Adrenal gland (tissue), 5 donors: Measurements from ENCODE around the gene GFRA1.

Experiments used
- POLR2A ChIP-seq, 2 donors: fragments of 450-650 bp; IDR thresholded peaks; one replicate each; pipeline ENCODE4 v1.6.1; 2017; ENCODE audit warnings: antibody characterized with exemption in 2 of 2, mild to moderate bottlenecking in 2 of 2, moderate library complexity in 1 of 2
- TF ChIP-seq, protein P1 (sequence below), 6 experiments: fragments of 450-650 bp in 4 of 6; fragments of 200-600 bp in 2 of 6; sonication (generic) in 1 of 6; IDR thresholded peaks; 1 replicate in 5 of 6; 2 replicates in 1 of 6; pipeline versions ENCODE4 v1.5.1 to v1.8.0; 2016 to 2021; ENCODE audit warnings: antibody characterized with exemption in 6 of 6, mild to moderate bottlenecking in 2 of 6, moderate library complexity in 1 of 6
- donor health status: DM: no; HTN: no; CAD: no.

GRCh38 chr10:116108095-116108494 lies 164.9 kb downstream of the GFRA1 start:
- TF ChIP-seq, protein P1, sequence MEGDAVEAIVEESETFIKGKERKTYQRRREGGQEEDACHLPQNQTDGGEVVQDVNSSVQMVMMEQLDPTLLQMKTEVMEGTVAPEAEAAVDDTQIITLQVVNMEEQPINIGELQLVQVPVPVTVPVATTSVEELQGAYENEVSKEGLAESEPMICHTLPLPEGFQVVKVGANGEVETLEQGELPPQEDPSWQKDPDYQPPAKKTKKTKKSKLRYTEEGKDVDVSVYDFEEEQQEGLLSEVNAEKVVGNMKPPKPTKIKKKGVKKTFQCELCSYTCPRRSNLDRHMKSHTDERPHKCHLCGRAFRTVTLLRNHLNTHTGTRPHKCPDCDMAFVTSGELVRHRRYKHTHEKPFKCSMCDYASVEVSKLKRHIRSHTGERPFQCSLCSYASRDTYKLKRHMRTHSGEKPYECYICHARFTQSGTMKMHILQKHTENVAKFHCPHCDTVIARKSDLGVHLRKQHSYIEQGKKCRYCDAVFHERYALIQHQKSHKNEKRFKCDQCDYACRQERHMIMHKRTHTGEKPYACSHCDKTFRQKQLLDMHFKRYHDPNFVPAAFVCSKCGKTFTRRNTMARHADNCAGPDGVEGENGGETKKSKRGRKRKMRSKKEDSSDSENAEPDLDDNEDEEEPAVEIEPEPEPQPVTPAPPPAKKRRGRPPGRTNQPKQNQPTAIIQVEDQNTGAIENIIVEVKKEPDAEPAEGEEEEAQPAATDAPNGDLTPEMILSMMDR (IDR thresholded peaks at IDR 0.05): no peak
- TF ChIP-seq POLR2A (IDR thresholded peaks at IDR 0.05): no peak
